ENCODE data around the gene GP1BB. TPM values are rescaled to one million over a fixed set of nuclear protein-coding genes. Genes with fewer than 3 reads are reported as not detected.

The GP1BB gene
- total and polyA plus RNA-seq, 8 donors: 2.4 to 27.8 (median 8.7) TPM; not detected in 2

DNA sequence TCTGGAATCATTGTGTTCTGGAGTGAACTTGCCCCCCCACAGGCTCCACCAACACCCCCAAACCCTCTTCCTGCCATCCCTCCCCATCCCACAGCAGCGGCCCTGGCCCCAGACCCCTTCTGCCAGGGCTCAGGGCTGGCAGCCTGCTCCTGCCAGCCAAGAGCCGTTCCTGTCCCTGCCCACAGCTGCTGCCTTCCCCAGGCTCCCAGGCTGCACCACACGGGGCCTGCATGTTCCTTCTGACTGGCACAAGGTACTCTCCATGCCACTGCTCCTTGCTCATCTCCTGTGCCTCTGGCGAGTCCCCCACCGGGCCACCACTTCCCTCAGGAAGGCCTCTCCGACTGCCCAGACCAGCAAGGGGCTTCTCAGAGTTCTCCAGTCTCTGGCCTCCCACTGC, 4.9 kb downstream of the GP1BB start:
- intact Hi-C loops (cut with DNase I; ENCODE audit: low total_unique reads): no loop called here
- TF ChIP-seq POLR2AphosphoS5 (IDR thresholded peaks at IDR 0.05): no peak
- TF ChIP-seq, protein P1, sequence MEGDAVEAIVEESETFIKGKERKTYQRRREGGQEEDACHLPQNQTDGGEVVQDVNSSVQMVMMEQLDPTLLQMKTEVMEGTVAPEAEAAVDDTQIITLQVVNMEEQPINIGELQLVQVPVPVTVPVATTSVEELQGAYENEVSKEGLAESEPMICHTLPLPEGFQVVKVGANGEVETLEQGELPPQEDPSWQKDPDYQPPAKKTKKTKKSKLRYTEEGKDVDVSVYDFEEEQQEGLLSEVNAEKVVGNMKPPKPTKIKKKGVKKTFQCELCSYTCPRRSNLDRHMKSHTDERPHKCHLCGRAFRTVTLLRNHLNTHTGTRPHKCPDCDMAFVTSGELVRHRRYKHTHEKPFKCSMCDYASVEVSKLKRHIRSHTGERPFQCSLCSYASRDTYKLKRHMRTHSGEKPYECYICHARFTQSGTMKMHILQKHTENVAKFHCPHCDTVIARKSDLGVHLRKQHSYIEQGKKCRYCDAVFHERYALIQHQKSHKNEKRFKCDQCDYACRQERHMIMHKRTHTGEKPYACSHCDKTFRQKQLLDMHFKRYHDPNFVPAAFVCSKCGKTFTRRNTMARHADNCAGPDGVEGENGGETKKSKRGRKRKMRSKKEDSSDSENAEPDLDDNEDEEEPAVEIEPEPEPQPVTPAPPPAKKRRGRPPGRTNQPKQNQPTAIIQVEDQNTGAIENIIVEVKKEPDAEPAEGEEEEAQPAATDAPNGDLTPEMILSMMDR (IDR thresholded peaks at IDR 0.05): no peak
- no peak for TF ChIP-seq EP300 (IDR thresholded peaks at IDR 0.05)
- no peak for TF ChIP-seq POLR2A (IDR thresholded peaks at IDR 0.05)
- no peak for DNase-seq
- Histone ChIP-seq H3K36me3 (no peaks in the 10 kb centered on the region), H3K4me3 (no peak overlapping the region), H3K27ac (no peak overlapping the region), H3K27me3 (peaks cover 0 to 48% (median 26%) of the 10 kb centered on the region in 3 donors), H3K4me1 (peaks cover 17 to 26% (median 23%) of the 10 kb centered on the region in 4 donors), H3K9me3 (no peaks in the 10 kb centered on the region)
- 69 to 83% (median 77%) methylated on average over 6 of the region's 6 CpGs for WGBS, 5 donors

DNA sequence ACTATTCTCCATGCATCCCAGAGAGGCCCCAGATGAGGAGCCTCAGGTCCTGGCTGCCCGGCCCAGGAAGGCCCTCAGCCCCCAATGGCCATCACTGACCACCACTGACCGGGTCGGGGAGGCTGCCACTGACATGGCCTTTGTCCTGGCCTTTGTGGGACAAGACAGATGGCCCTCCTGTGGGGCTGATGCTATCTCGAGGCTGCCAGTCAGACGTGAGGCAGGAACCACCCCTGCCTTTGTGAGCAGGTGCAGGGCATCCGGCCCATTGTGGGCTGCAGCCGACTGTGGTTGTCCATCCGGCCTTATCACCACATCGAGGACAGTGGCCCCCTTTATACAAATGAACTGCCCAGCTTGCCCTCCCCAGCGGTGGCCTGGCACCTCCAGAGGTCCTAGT, 5.5 kb downstream of the GP1BB start:
- no peak for TF ChIP-seq POLR2AphosphoS5 (IDR thresholded peaks at IDR 0.05)
- TF ChIP-seq, protein P1 (IDR thresholded peaks at IDR 0.05): no peak
- no peak for TF ChIP-seq EP300 (IDR thresholded peaks at IDR 0.05)
- no peak for TF ChIP-seq POLR2A (IDR thresholded peaks at IDR 0.05)
- WGBS, 5 donors: 50 to 70% (median 61%) methylated on average over 4 to 10 of the region's 10 CpGs
- no peaks in the 10 kb centered on the region for H3K36me3 ChIP-seq
- H3K27ac ChIP-seq: no peak overlapping the region
- peaks cover 11 to 20% (median 18%) of the 10 kb centered on the region in 4 donors for H3K4me1 ChIP-seq
- H3K4me3 ChIP-seq: no peak overlapping the region
- H3K27me3 ChIP-seq: peaks cover 0 to 42% (median 21%) of the 10 kb centered on the region in 3 donors
- H3K9me3 ChIP-seq: no peaks in the 10 kb centered on the region
- intact Hi-C loops (cut with DNase I; ENCODE audit: low total_unique reads): no loop called here
- DNase-seq: no peak

DNA sequence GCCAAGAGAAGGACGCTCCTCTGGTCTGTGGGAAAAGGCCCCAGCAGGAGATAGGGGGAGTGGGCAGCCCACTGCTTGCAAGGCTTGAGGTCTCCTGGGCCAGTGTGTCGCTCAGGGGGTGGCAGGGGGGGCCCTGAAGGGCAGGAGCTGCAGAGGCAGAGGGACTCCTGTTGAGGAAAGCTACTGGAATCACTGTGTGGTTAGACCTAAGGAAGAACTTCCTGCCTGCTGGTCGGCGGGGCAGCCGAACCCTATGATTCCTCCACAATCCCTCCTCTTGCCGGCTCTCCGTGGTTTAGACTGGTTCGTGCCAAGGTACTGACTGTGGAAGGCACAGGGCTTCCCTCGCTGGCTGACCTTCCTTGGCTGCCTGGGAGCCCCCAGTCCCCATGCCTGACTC, 6.2 kb downstream of the GP1BB start:
- no peak for DNase-seq
- 73 to 82% (median 80%) methylated on average over 9 of the region's 9 CpGs for WGBS, 5 donors
- H3K27ac ChIP-seq: no peak overlapping the region
- H3K4me1 ChIP-seq: peaks cover 6 to 14% (median 12%) of the 10 kb centered on the region in 4 donors
- H3K36me3 ChIP-seq: no peaks in the 10 kb centered on the region
- intact Hi-C loops (cut with DNase I; ENCODE audit: low total_unique reads): no loop called here
- H3K9me3 ChIP-seq: no peaks in the 10 kb centered on the region
- peaks cover 0 to 37% (median 14%) of the 10 kb centered on the region in 3 donors for H3K27me3 ChIP-seq
- H3K4me3 ChIP-seq: no peak overlapping the region
- TF ChIP-seq EP300 (IDR thresholded peaks at IDR 0.05) (no peak), POLR2AphosphoS5 (IDR thresholded peaks at IDR 0.05) (no peak), POLR2A (IDR thresholded peaks at IDR 0.05) (no peak)
- TF ChIP-seq, protein P1 (IDR thresholded peaks at IDR 0.05): no peak

DNA sequence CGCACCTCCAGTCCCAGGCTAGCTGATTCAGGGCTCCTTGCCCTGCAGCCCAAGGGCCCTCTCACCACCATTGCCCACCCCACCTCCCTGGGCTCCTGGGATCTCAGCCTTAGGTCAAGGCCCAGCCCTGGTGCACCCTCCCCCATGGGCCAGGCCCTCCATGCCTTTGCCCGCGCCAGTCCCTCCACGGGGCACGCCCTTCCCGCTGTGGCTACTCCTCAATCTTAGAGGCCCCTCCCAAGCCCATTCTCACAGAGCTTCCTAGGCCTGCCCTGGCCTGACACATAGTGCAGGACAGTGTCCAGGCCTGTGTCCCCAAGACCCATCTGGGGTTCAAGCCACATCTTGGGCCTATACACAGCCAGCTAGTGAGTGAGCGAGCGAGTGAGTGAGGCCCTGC, 6.9 kb downstream of the GP1BB start:
- intact Hi-C loops (cut with DNase I; ENCODE audit: low total_unique reads): loop anchor here (5.0 kb wide), 1 partner anchor 182 kb away; no protein-coding TSS in a partner anchor
- no peaks in the 10 kb centered on the region for H3K36me3 ChIP-seq
- H3K27ac ChIP-seq: no peak overlapping the region
- H3K9me3 ChIP-seq: no peaks in the 10 kb centered on the region
- no peak for DNase-seq
- H3K4me3 ChIP-seq: peak overlapping the region in 1 of 4 donors; percentile 43
- peaks cover 0 to 37% (median 7%) of the 10 kb centered on the region in 3 donors for H3K27me3 ChIP-seq
- H3K4me1 ChIP-seq: peaks cover 6 to 12% (median 11%) of the 10 kb centered on the region in 4 donors
- TF ChIP-seq, protein P1 (IDR thresholded peaks at IDR 0.05): no peak
- no peak for TF ChIP-seq EP300 (IDR thresholded peaks at IDR 0.05)
- TF ChIP-seq POLR2AphosphoS5 (IDR thresholded peaks at IDR 0.05): no peak
- TF ChIP-seq POLR2A (IDR thresholded peaks at IDR 0.05): no peak
- WGBS, 5 donors: 59 to 89% (median 82%) methylated on average over 6 to 8 of the region's 8 CpGs
